Testis (tissue), 2 donors: ENCODE data around the gene DYNC1LI1.

Experiments
- CTCF ChIP-seq, 3 experiments: fragments of 450-650 bp in 2 of 3; fragments of 200-600 bp in 1 of 3; sonication (generic) in 1 of 3; IDR thresholded peaks; one replicate each; pipeline ENCODE4 v1.5.1; 2016 to 2019; ENCODE audit warnings: antibody characterized with exemption in 3 of 3, mild to moderate bottlenecking in 2 of 3, moderate library complexity in 1 of 3
- POLR2A ChIP-seq: fragments of 450-650 bp; IDR thresholded peaks from one replicate; pipeline ENCODE4 v1.6.1; 2017; ENCODE audit warnings: antibody characterized with exemption, mild to moderate bottlenecking, moderate library complexity

- TF ChIP-seq CTCF (IDR thresholded peaks at IDR 0.05) = no peak
- TF ChIP-seq POLR2A = no peak
Measured at GRCh38 chr3:32481791-32482631, 88.6 kb downstream of the DYNC1LI1 start.
